ENCODE data around the gene SUPT4H1. TPM values are rescaled to one million over a fixed set of nuclear protein-coding genes. Genes with fewer than 3 reads are reported as not detected.

SUPT4H1 gene
- total RNA-seq, 1 experiment from 2014 or later, result 74.8 TPM

DNA sequence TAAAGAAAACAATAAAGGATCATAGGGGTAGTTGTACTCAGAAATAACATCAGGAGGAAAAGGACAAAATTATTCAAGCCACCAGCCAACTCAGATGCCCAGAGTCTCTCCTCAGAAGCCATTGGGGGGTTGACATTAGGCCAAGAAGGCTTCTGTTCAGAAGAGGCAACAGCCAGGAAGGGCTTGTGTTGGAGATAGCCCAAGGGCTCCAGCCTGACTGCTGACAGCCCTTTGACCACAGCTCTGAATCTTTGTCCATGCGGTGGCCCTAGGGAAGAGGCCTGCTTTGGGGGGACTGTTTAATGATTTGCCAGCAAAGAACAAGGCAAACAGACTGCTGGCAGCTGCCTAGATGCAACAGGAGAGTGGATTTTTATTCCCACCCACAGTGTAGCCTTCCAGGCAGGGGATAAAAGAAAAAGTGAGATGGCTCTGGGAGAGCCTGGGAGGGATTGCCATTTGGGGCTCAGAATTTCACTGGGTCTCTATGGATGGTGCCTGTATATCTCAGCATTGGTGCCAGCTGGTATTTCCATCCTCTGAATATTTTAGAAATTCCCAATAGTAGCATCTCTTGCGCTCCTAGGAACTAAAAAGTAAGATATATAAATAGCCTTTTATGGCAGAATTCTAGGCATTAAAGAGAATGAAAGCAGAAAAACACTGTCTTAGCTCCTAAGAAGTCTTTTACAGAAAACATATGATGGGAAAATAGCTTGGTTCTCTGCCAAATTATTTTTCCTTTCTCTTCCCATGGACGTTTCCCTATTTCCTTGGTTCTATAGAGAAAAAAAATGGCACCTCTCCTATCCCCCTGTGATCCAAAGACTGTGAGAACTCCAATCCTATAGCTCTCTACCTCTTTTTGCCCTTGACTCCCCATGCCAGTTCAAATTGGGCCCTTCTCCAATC, 29.4 kb upstream of the SUPT4H1 start:
- H3K79me2 ChIP-seq (ENCODE audit: low read depth), result no peaks in the 10 kb centered on the region
- H4K20me1 ChIP-seq (ENCODE audit: insufficient read depth), result no peaks in the 10 kb centered on the region
- no peak overlapping the region for H3K27ac ChIP-seq
- BruUV-seq (replicated peaks), result no TSS peak
- no peak overlapping the region for H3K4me2 ChIP-seq
- ChIA-PET CTCF (no interaction called here), POLR2A (ENCODE audit: unreplicated experiment) (no interaction called here)
- intact Hi-C loops (cut with micrococcal nuclease; ENCODE audit: unreplicated experiment), result no loop called here
- H2AFZ ChIP-seq, result no peak overlapping the region
- 0 out of 2 replicates have a peak, but pooled peaks cover 5% of the 10 kb centered on the region for H3F3A ChIP-seq (ENCODE audit: insufficient read depth, low read depth)
- no peaks in the 10 kb centered on the region for H3K9me2 ChIP-seq (ENCODE audit: insufficient read depth)
- no peak overlapping the region for H3K4me3 ChIP-seq
- no peak for DNase-seq
- TF ChIP-seq, protein P1, sequence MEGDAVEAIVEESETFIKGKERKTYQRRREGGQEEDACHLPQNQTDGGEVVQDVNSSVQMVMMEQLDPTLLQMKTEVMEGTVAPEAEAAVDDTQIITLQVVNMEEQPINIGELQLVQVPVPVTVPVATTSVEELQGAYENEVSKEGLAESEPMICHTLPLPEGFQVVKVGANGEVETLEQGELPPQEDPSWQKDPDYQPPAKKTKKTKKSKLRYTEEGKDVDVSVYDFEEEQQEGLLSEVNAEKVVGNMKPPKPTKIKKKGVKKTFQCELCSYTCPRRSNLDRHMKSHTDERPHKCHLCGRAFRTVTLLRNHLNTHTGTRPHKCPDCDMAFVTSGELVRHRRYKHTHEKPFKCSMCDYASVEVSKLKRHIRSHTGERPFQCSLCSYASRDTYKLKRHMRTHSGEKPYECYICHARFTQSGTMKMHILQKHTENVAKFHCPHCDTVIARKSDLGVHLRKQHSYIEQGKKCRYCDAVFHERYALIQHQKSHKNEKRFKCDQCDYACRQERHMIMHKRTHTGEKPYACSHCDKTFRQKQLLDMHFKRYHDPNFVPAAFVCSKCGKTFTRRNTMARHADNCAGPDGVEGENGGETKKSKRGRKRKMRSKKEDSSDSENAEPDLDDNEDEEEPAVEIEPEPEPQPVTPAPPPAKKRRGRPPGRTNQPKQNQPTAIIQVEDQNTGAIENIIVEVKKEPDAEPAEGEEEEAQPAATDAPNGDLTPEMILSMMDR (conservative IDR thresholded peaks at IDR 0.05), result no peak
- no peak for TF ChIP-seq EZH2 (IDR thresholded peaks at IDR 0.05; ENCODE audit: low read depth)
- no peaks in the 10 kb centered on the region for H3K36me3 ChIP-seq (ENCODE audit: low read depth)
- H3K4me1 ChIP-seq (replicated peaks; ENCODE audit: insufficient read depth), result peaks cover 16% of the 10 kb centered on the region
- no peaks in the 10 kb centered on the region for H3K9me3 ChIP-seq (ENCODE audit: insufficient read depth, low read depth)
- peaks cover 56% of the 10 kb centered on the region for H3K27me3 ChIP-seq (ENCODE audit: insufficient read depth, low read depth)

DNA sequence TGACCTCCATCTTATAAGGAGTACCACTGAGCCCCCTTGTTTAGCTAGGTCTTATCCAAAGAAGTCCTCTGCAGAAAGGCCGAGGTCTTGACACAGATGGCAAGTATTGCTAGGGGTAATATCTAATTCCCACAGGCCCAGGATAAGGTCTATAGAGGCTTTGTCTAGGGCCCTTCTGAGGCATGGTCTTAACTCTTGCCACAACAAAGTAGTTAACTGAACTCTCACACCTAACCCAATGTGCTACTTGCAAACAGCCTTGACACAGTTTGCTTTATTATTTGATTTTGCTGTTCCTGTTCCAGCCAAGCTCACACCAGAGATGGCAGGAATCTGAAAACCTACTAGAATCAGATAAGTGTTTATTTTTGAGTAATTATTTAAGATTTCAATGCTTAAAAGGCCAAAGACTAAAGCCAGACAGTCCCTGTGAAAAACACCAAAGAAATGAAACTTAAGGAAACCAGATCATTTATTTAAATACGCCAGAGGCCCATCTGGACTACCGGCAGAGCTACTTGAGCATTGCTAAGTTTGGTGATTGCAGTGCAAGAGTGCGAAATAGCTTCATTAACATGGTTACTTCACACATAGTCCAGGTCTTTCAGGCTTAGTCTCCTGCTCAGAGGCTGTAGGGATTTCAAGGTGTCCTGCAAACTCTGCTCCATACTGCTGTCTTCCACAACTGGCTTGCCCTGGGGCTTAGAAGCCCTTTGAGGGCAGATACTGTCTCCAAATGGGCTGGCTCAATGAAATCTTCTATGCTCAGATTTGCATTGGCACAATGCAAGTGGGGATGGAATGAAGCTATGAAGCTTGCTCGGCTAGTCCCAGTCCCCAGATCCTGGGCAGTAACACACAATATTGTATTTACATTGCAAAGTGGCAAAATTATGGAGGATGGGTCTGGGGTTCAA, 28.5 kb upstream of the SUPT4H1 start:
- CTCF ChIA-PET, result interaction anchor here (0.5 kb wide), 2 partner anchors 38 to 134 kb away, joined by 3 to 6 read pairs; no protein-coding TSS in a partner anchor
- Histone ChIP-seq H3F3A (ENCODE audit: insufficient read depth, low read depth) (0 out of 2 replicates have a peak, but pooled peaks cover 5% of the 10 kb centered on the region), H3K9me3 (ENCODE audit: insufficient read depth, low read depth) (no peaks in the 10 kb centered on the region), H2AFZ (no peak overlapping the region), H3K9me2 (ENCODE audit: insufficient read depth) (no peaks in the 10 kb centered on the region), H3K79me2 (ENCODE audit: low read depth) (no peaks in the 10 kb centered on the region), H4K20me1 (ENCODE audit: insufficient read depth) (no peaks in the 10 kb centered on the region), H3K36me3 (ENCODE audit: low read depth) (no peaks in the 10 kb centered on the region), H3K27ac (no peak overlapping the region), H3K4me2 (no peak overlapping the region), H3K27me3 (ENCODE audit: insufficient read depth, low read depth) (peaks cover 46% of the 10 kb centered on the region), H3K4me1 (replicated peaks; ENCODE audit: insufficient read depth) (peaks cover 23% of the 10 kb centered on the region), H3K4me3 (no peak overlapping the region)
- BruUV-seq (replicated peaks), result no TSS peak
- TF ChIP-seq, protein P1 (conservative IDR thresholded peaks at IDR 0.05), result no peak
- TF ChIP-seq EZH2 (IDR thresholded peaks at IDR 0.05; ENCODE audit: low read depth), result no peak
- no peak for DNase-seq
- intact Hi-C loops (cut with micrococcal nuclease; ENCODE audit: unreplicated experiment), result no loop called here
- POLR2A ChIA-PET (ENCODE audit: unreplicated experiment), result interaction anchor here (0.6 kb wide), 1 partner anchor 25 kb away, joined by 6 read pairs; no protein-coding TSS in a partner anchor

DNA sequence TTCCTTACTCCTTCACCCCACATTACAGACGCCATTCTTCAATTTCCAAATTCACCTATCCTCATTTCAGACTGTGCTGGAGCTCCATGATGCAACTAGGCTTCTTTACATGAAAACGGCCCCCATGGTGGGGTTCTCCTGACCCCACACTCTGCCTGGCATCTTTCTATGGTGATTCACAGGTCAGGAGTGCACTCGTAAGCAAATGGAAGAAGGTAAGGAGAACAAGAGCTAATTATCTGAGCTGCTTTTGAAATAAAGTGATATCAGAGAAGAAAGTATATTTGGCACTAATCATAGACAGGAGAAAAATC, 27.5 kb upstream of the SUPT4H1 start:
- intact Hi-C loops (cut with micrococcal nuclease; ENCODE audit: unreplicated experiment), result no loop called here
- Histone ChIP-seq H3K27ac (no peak overlapping the region), H2AFZ (no peak overlapping the region), H3K9me3 (ENCODE audit: insufficient read depth, low read depth) (no peaks in the 10 kb centered on the region), H3K4me1 (replicated peaks; ENCODE audit: insufficient read depth) (peaks cover 23% of the 10 kb centered on the region), H3K79me2 (ENCODE audit: low read depth) (no peaks in the 10 kb centered on the region), H3F3A (ENCODE audit: insufficient read depth, low read depth) (0 out of 2 replicates have a peak, but pooled peaks cover 5% of the 10 kb centered on the region), H3K27me3 (ENCODE audit: insufficient read depth, low read depth) (peaks cover 36% of the 10 kb centered on the region), H3K36me3 (ENCODE audit: low read depth) (no peaks in the 10 kb centered on the region), H3K4me2 (no peak overlapping the region), H3K9me2 (ENCODE audit: insufficient read depth) (no peaks in the 10 kb centered on the region), H4K20me1 (ENCODE audit: insufficient read depth) (no peaks in the 10 kb centered on the region), H3K4me3 (no peak overlapping the region)
- BruUV-seq (replicated peaks), result no TSS peak
- ChIA-PET POLR2A (ENCODE audit: unreplicated experiment) (no interaction called here), CTCF (no interaction called here)
- TF ChIP-seq EZH2 (IDR thresholded peaks at IDR 0.05; ENCODE audit: low read depth), result no peak
- TF ChIP-seq, protein P1 (conservative IDR thresholded peaks at IDR 0.05), result no peak
- no peak for DNase-seq
